Heart left ventricle (tissue), 13 donors: ENCODE data around the gene CCDC47.

Experiments
- POLR2A ChIP-seq, 2 donors: fragments of 450-650 bp; IDR thresholded peaks; one replicate each; pipeline ENCODE4 v1.6.1; 2017; ENCODE audit warnings: antibody characterized with exemption in 2 of 2, mild to moderate bottlenecking in 2 of 2, moderate library complexity in 2 of 2
- TF ChIP-seq, protein P1 (sequence below), 12 donors: fragments of 200-600 bp; sonication (generic) in 4 of 12; IDR thresholded peaks; one replicate each; pipeline versions ENCODE4 v1.5.0 to v1.8.0; 2018 to 2022; ENCODE audit warnings: antibody characterized with exemption in 12 of 12, mild to moderate bottlenecking in 5 of 12
- donor health status: ischemic (EF 13 %, LVEDD 7.1; RV severe dilation, severe dysfunction).
- donor health status: DM: no; HTN: yes; CAD: no.
- donor health status: DM: no; HTN: no; CAD: no.
- donor health status: ischemic (EF 25% LVEDD 6.9; RV normal size, moderate dysfunction).
- donor health status: ischemic (EF 25% LVEDD 5.7; RV mildly dilated, moderate dysfunction).
- donor health status: ischemic (EF 35%, LVEDD 5.7; RV mildly dilated, moderate dysfunction).
- donor health status: nonischemic (EF 11% LVEDD 7.7; RV severe dilation, severe dysfunction).
- donor health status: DM: yes; HTN: yes; CAD: no.
- donor health status: PGD.
- donor health status: ischemic (EF 29% LVEDD 5.4; RV normal size, mild dysfunction).
- donor health status: nonischemic (EF 23%, LVEDD 6.1; RV moderate dilation, normal function).

DNA sequence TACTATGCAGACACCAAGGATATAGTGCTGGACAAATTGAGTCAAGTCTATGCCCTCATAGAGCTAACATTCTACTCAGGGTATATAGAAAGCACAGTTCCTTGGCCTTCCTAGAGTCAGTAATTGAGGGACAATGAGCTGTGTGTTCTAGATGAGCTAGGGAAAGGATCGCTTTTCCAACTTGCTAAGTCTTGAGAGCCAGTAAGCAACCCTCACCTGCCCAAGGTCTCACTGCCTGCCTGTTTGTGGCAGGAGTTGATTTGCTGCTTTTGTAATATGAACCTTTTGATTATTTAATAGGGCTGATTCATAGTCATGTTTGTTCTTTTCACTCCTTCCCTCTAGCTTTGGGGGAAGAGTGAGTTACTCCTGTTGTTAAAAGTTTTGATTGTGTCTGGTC, 7.1 kb upstream of the CCDC47 start:
- TF ChIP-seq, protein P1, sequence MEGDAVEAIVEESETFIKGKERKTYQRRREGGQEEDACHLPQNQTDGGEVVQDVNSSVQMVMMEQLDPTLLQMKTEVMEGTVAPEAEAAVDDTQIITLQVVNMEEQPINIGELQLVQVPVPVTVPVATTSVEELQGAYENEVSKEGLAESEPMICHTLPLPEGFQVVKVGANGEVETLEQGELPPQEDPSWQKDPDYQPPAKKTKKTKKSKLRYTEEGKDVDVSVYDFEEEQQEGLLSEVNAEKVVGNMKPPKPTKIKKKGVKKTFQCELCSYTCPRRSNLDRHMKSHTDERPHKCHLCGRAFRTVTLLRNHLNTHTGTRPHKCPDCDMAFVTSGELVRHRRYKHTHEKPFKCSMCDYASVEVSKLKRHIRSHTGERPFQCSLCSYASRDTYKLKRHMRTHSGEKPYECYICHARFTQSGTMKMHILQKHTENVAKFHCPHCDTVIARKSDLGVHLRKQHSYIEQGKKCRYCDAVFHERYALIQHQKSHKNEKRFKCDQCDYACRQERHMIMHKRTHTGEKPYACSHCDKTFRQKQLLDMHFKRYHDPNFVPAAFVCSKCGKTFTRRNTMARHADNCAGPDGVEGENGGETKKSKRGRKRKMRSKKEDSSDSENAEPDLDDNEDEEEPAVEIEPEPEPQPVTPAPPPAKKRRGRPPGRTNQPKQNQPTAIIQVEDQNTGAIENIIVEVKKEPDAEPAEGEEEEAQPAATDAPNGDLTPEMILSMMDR (IDR thresholded peaks at IDR 0.05): no peak
- TF ChIP-seq POLR2A (IDR thresholded peaks at IDR 0.05): no peak
